Cardiac fibroblast (primary cell): ENCODE data around the gene TM7SF2.
A peak's percentile ranks its signal among the peaks of the same experiment; 100 is the strongest.

Source experiments
- DNase-seq, 2 donors: peaks; one replicate each; pipeline versions ENCODE4 v3.0.0 to v3.0.0-alpha.2; 2010; ENCODE audit warnings: low read depth in 2 of 2
- H3K4me3 ChIP-seq, 2 donors: replicated peaks in 1 of 2; 1 replicate in 1 of 2; 2 replicates in 1 of 2; pipeline ENCODE4 v1.5.1; 2011; ENCODE audit warnings: low read depth in 2 of 2, low read length in 2 of 2, mild to moderate bottlenecking in 2 of 2, moderate library complexity in 1 of 2
- CTCF ChIP-seq: IDR thresholded peaks from one replicate; pipeline ENCODE4 v1.5.1; 2011; ENCODE audit warnings: low read depth, mild to moderate bottlenecking, low read length, inconsistent platforms

The TM7SF2 gene

GRCh38 chr11:65111744-65112545 is at the start of gene TM7SF2:
Gene TM7SF2, plus strand, starts transcription at chr11:65111872. Its CDS starts 144 bp downstream, at chr11:65112016.
- TF ChIP-seq CTCF = no peak
- H3K4me3 ChIP-seq = peak within 1 kb of the TSS; percentile 49 to 59
- DNase-seq = peak; percentile 92 to 94

GRCh38 chr11:65063532-65063931 is 48.1 kb upstream of the TM7SF2 start:
- DNase-seq = no peak
- no peak for TF ChIP-seq CTCF
- H3K4me3 ChIP-seq = no peak overlapping the region

DNA sequence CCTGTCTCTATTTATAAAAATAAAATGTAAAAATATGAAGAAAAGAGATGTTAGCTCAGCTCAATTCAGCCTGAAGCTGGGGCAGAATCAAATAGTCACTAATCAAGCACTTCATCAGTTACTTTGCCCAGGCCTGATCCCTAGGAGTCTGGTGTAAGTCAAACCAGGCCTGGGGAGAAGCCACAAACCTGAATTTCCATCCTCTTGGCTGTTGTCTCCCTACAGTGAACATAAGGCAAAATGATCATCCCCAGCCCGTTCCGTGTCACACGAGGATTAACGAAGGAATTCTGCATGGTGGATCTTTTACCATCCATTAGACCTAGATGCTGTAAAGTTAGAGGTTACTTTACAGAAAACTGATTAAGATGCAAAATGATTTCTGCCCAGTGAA is 46.8 kb upstream of the TM7SF2 start:
- no peak overlapping the region for H3K4me3 ChIP-seq
- no peak for DNase-seq
- no peak for TF ChIP-seq CTCF

- TF ChIP-seq CTCF = no peak
- H3K4me3 ChIP-seq = no peak overlapping the region
- no peak for DNase-seq
Observed at GRCh38 chr11:65065851-65066250, 45.8 kb upstream of the TM7SF2 start.

DNA sequence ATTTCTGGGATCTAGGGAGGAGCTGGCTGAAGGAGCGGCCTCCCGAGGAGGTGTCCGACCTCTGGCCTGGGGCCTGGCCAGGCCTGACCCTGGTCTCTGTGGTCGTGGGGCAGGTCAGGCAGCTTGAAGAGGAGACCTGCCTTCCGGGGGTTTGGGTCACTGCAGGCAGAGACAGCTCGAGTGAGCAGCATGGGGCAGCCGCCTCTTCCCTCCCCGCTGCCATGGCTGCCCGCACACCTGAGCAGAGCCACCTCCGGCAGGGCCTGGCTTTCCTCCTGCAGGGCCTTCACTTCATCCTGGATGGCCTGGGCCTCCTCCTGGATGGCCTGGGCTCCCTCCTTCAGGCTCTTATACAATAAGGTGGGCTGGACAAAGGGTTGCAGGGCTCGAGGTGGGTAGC is 45.4 kb upstream of the TM7SF2 start:
- TF ChIP-seq CTCF = no peak
- no peak overlapping the region for H3K4me3 ChIP-seq
- DNase-seq = no peak

- no peak for TF ChIP-seq CTCF
- no peak for DNase-seq
- no peak overlapping the region for H3K4me3 ChIP-seq
Observed at GRCh38 chr11:65066805-65067291, 44.8 kb upstream of the TM7SF2 start.
